ENCODE data around the gene TMPRSS11A. TPM values are rescaled to one million over a fixed set of nuclear protein-coding genes. Genes with fewer than 3 reads are reported as not detected.

TMPRSS11A gene
- total RNA-seq, 1 donor from 2014 or later: not detected

- DNase-seq: no peak
- H3K27ac Mint-ChIP-seq (ENCODE audit: unreplicated experiment): no peak overlapping the region
- no peaks in the 10 kb centered on the region for H3K36me3 Mint-ChIP-seq (ENCODE audit: unreplicated experiment)
- peaks cover 2% of the 10 kb centered on the region for H3K27me3 Mint-ChIP-seq (ENCODE audit: unreplicated experiment)
- TF ChIP-seq, protein P1, sequence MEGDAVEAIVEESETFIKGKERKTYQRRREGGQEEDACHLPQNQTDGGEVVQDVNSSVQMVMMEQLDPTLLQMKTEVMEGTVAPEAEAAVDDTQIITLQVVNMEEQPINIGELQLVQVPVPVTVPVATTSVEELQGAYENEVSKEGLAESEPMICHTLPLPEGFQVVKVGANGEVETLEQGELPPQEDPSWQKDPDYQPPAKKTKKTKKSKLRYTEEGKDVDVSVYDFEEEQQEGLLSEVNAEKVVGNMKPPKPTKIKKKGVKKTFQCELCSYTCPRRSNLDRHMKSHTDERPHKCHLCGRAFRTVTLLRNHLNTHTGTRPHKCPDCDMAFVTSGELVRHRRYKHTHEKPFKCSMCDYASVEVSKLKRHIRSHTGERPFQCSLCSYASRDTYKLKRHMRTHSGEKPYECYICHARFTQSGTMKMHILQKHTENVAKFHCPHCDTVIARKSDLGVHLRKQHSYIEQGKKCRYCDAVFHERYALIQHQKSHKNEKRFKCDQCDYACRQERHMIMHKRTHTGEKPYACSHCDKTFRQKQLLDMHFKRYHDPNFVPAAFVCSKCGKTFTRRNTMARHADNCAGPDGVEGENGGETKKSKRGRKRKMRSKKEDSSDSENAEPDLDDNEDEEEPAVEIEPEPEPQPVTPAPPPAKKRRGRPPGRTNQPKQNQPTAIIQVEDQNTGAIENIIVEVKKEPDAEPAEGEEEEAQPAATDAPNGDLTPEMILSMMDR (IDR thresholded peaks at IDR 0.05; ENCODE audit: partially characterized antibody, unreplicated experiment): no peak
- no peak overlapping the region for H3K4me3 Mint-ChIP-seq (ENCODE audit: unreplicated experiment)
- no peaks in the 10 kb centered on the region for H3K9me3 Mint-ChIP-seq (ENCODE audit: unreplicated experiment)
- H3K4me1 Mint-ChIP-seq (ENCODE audit: low read depth, unreplicated experiment): no peaks in the 10 kb centered on the region
Observed at GRCh38 chr4:67874986-67875385, 88.3 kb downstream of the TMPRSS11A start.

DNA sequence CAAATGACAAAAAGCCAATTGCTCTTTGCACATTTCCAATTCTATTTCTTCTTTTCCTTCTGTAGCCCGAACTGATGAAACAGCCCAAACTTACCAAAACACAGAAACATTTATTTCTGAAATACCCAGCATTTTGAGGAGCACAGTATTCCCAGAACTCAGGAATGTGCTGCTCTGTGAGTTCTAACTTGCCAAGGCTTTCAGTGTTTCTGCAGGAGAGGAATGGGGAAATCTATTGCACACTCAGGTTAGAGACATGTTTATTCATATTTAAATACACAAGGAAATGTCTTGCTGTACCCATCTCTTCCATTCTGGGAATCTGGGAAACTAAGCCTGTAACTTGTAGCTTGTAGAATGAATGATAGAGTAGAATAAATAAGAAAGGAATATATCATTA, 90.2 kb downstream of the TMPRSS11A start:
- H3K9me3 Mint-ChIP-seq (ENCODE audit: unreplicated experiment): no peaks in the 10 kb centered on the region
- H3K4me3 Mint-ChIP-seq (ENCODE audit: unreplicated experiment): no peak overlapping the region
- H3K27me3 Mint-ChIP-seq (ENCODE audit: unreplicated experiment): peaks cover 2% of the 10 kb centered on the region

DNA sequence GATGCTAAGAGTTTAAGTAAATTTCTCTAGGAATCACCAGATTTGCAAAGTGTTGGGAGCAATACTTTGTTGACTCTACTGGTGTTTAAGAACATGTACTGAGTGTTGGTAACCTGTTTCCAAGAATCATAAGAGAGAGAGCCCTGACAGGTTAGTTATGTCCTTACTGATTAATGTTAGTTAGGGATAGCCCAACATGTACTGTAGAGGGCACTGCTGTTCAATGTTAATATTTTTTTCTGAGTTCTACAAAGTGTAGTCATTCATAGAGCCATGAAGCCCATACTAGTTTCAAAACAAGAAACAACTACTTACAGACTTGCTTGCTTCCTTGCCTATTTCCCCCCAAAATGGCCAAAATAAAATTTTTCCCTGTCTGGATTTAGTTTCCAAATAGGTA, 91.4 kb downstream of the TMPRSS11A start:
- H3K4me1 Mint-ChIP-seq (ENCODE audit: low read depth, unreplicated experiment): no peaks in the 10 kb centered on the region
- H3K27ac Mint-ChIP-seq (ENCODE audit: unreplicated experiment): no peak overlapping the region
- peaks cover 2% of the 10 kb centered on the region for H3K27me3 Mint-ChIP-seq (ENCODE audit: unreplicated experiment)
- no peak for DNase-seq
- H3K4me3 Mint-ChIP-seq (ENCODE audit: unreplicated experiment): no peak overlapping the region
- TF ChIP-seq, protein P1 (IDR thresholded peaks at IDR 0.05; ENCODE audit: partially characterized antibody, unreplicated experiment): no peak
- no peaks in the 10 kb centered on the region for H3K36me3 Mint-ChIP-seq (ENCODE audit: unreplicated experiment)
- no peaks in the 10 kb centered on the region for H3K9me3 Mint-ChIP-seq (ENCODE audit: unreplicated experiment)

More for the DNA sequence above, 90.2 kb downstream of the TMPRSS11A start:
- TF ChIP-seq, protein P1 (IDR thresholded peaks at IDR 0.05; ENCODE audit: partially characterized antibody, unreplicated experiment): no peak
- H3K36me3 Mint-ChIP-seq (ENCODE audit: unreplicated experiment): no peaks in the 10 kb centered on the region
- no peak for DNase-seq
- no peak overlapping the region for H3K27ac Mint-ChIP-seq (ENCODE audit: unreplicated experiment)
- H3K4me1 Mint-ChIP-seq (ENCODE audit: low read depth, unreplicated experiment): no peaks in the 10 kb centered on the region

GRCh38 chr4:67869580-67870190, 93.6 kb downstream of the TMPRSS11A start:
- TF ChIP-seq, protein P1 (IDR thresholded peaks at IDR 0.05; ENCODE audit: partially characterized antibody, unreplicated experiment): no peak
- H3K4me3 Mint-ChIP-seq (ENCODE audit: unreplicated experiment): no peak overlapping the region
- peaks cover 2% of the 10 kb centered on the region for H3K27me3 Mint-ChIP-seq (ENCODE audit: unreplicated experiment)
- no peaks in the 10 kb centered on the region for H3K9me3 Mint-ChIP-seq (ENCODE audit: unreplicated experiment)
- no peaks in the 10 kb centered on the region for H3K36me3 Mint-ChIP-seq (ENCODE audit: unreplicated experiment)
- no peak for DNase-seq
- no peaks in the 10 kb centered on the region for H3K4me1 Mint-ChIP-seq (ENCODE audit: low read depth, unreplicated experiment)
- no peak overlapping the region for H3K27ac Mint-ChIP-seq (ENCODE audit: unreplicated experiment)

GRCh38 chr4:67861513-67861912, 101.8 kb downstream of the TMPRSS11A start:
- Mint-ChIP-seq H3K36me3 (ENCODE audit: unreplicated experiment) (no peaks in the 10 kb centered on the region), H3K4me1 (ENCODE audit: low read depth, unreplicated experiment) (peaks cover 5% of the 10 kb centered on the region), H3K4me3 (ENCODE audit: unreplicated experiment) (no peak overlapping the region), H3K27me3 (ENCODE audit: unreplicated experiment) (no peaks in the 10 kb centered on the region), H3K27ac (ENCODE audit: unreplicated experiment) (no peak overlapping the region), H3K9me3 (ENCODE audit: unreplicated experiment) (no peaks in the 10 kb centered on the region)
- TF ChIP-seq, protein P1 (IDR thresholded peaks at IDR 0.05; ENCODE audit: partially characterized antibody, unreplicated experiment): no peak
- DNase-seq: no peak

Other genes starting within 250 kb of the TMPRSS11A start
- gene GNRHR, start 209.1 kb downstream of the TMPRSS11A start, total RNA-seq (ENCODE audit: unreplicated experiment): not detected
- gene TMPRSS11D, start 79.5 kb downstream of the TMPRSS11A start, total RNA-seq (ENCODE audit: unreplicated experiment): not detected
- not detected for gene TMPRSS11F, start 166.4 kb upstream of the TMPRSS11A start, total RNA-seq (ENCODE audit: unreplicated experiment)

All from glutamatergic neuron (in vitro differentiated cells).